Gastroesophageal sphincter (tissue), 4 donors: ENCODE data around the gene LANCL2. TPM values are rescaled to one million over a fixed set of nuclear protein-coding genes. Genes with fewer than 3 reads are reported as not detected.
A peak's percentile ranks its signal among the peaks of the same experiment; 100 is the strongest.

Experiments used
- ATAC-seq: fragments of 150-250 bp; one replicate; pipeline ENCODE4 v1.9.1; 2016; ENCODE audit warnings: mild to moderate bottlenecking, moderate library complexity
- H3K27ac ChIP-seq, 4 donors: fragments of 200-600 bp; sonication (generic) in 3 of 4; 1 replicate in 3 of 4; 2 replicates in 1 of 4; pipeline ENCODE4 v1.5.1; 2016 to 2019
- H3K27me3 ChIP-seq: fragments of 200-600 bp; sonication (generic); one replicate; pipeline ENCODE4 v1.5.1; 2019
- H3K36me3 ChIP-seq, 2 donors: fragments of 200-600 bp; sonication (generic); one replicate each; pipeline ENCODE4 v1.5.1; 2019; ENCODE audit warnings: control low read depth in 1 of 2
- H3K4me1 ChIP-seq, 3 donors: fragments of 200-600 bp; sonication (generic); 1 replicate in 2 of 3; 2 replicates in 1 of 3; pipeline ENCODE4 v1.5.1; 2016 to 2019; ENCODE audit warnings: control low read depth in 2 of 3
- H3K4me3 ChIP-seq, 2 donors: fragments of 200-600 bp; sonication (generic); one replicate each; pipeline ENCODE4 v1.5.1; 2019; ENCODE audit warnings: mild to moderate bottlenecking in 1 of 2, moderate library complexity in 1 of 2
- H3K9me3 ChIP-seq, 3 donors: fragments of 200-600 bp; sonication (generic); one replicate each; pipeline ENCODE4 v1.5.1; 2017 to 2019; ENCODE audit warnings: control low read depth in 2 of 3
- EP300 ChIP-seq: sonication (generic); formaldehyde crosslinking; IDR thresholded peaks from one replicate; pipeline ENCODE4 v1.6.1; 2017; ENCODE audit warnings: antibody characterized with exemption, mild to moderate bottlenecking
- POLR2A ChIP-seq, 2 donors: fragments of 450-650 bp; IDR thresholded peaks; one replicate each; pipeline ENCODE4 v1.6.1; 2017; ENCODE audit warnings: antibody characterized with exemption in 2 of 2, mild to moderate bottlenecking in 2 of 2, moderate library complexity in 1 of 2
- POLR2AphosphoS5 ChIP-seq: sonication (generic); formaldehyde crosslinking; IDR thresholded peaks from one replicate; pipeline ENCODE4 v1.6.1; 2017; ENCODE audit warnings: antibody characterized with exemption
- WGBS, 2 donors: methylation state at CpG; one replicate each; pipeline ENCODE4 v1.1.5; 2018; ENCODE audit warnings: low coverage in 1 of 2; 5-methylcytosine and 5-hydroxymethylcytosine counted together
- total RNA-seq, 4 donors: library from RNA; depleted of rRNA; stranded (reverse); fragments of >200 nt; gene quantifications; one replicate each; pipeline ENCODE4 v1.1.0, GENCODE V29; 2016
- TF ChIP-seq, protein P1 (sequence below), 4 experiments: fragments of 200-600 bp in 2 of 4; fragments of 450-650 bp in 2 of 4; sonication (generic) in 1 of 4; IDR thresholded peaks; one replicate each; pipeline ENCODE4 v1.5.1; 2017 to 2019; ENCODE audit warnings: antibody characterized with exemption in 4 of 4, mild to moderate bottlenecking in 2 of 4, moderate library complexity in 2 of 4

Gene LANCL2
- total RNA-seq, 4 donors from 2014 or later, result 6.9 to 10.6 (median 9.3) TPM

DNA sequence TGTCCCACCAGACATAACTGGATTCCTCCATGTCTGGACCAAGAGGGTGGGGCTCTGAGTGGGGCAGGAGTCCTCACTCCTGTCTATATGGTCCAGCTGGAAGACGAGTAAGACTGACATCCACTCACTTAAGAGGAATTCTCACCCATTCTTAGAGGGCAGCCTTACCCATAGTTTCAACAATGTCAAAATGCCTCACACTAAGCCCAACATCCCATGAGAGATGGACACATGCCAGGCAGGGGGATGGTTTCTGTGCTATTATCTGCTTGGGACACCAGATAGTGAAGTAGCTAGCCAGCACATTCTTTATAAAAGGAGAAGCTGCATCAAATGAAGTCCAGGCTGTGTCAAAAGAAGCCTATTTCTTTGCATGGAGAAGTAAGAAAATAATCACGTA is 4.7 kb upstream of the LANCL2 start:
- H3K4me3 ChIP-seq, result no peak overlapping the region
- no peak for ATAC-seq
- no peaks in the 10 kb centered on the region for H3K36me3 ChIP-seq
- H3K4me1 ChIP-seq, result peaks cover 0 to 11% (median 0%) of the 10 kb centered on the region in 3 donors
- no peaks in the 10 kb centered on the region for H3K27me3 ChIP-seq
- WGBS, 2 donors, result 62 to 67% methylated on average over 1 to 2 of the region's 2 CpGs
- H3K27ac ChIP-seq, result no peak overlapping the region
- no peak for TF ChIP-seq POLR2A (IDR thresholded peaks at IDR 0.05)
- no peaks in the 10 kb centered on the region for H3K9me3 ChIP-seq

DNA sequence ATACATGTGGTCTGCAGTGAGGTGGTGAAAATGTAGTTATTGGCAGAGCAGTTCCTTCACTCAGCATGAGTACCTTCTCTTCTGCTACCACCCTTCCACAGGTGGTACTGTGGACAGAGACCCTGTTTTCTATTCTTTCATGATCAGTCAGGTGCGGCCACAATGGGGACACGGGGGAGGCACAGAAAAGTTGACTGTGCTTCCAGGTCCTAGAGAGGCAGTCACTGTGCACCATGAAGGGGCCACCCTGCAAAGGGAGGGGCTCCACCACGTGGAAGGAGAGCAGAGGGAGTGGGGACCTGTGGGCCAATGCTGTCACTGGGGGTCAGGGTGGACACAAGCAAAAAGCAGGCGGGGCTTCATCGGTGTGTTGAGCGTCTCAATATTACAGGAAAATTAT is 3.6 kb upstream of the LANCL2 start:
- TF ChIP-seq POLR2A (IDR thresholded peaks at IDR 0.05) (no peak), POLR2AphosphoS5 (no peak), EP300 (no peak)
- TF ChIP-seq, protein P1, sequence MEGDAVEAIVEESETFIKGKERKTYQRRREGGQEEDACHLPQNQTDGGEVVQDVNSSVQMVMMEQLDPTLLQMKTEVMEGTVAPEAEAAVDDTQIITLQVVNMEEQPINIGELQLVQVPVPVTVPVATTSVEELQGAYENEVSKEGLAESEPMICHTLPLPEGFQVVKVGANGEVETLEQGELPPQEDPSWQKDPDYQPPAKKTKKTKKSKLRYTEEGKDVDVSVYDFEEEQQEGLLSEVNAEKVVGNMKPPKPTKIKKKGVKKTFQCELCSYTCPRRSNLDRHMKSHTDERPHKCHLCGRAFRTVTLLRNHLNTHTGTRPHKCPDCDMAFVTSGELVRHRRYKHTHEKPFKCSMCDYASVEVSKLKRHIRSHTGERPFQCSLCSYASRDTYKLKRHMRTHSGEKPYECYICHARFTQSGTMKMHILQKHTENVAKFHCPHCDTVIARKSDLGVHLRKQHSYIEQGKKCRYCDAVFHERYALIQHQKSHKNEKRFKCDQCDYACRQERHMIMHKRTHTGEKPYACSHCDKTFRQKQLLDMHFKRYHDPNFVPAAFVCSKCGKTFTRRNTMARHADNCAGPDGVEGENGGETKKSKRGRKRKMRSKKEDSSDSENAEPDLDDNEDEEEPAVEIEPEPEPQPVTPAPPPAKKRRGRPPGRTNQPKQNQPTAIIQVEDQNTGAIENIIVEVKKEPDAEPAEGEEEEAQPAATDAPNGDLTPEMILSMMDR (IDR thresholded peaks at IDR 0.05), result no peak
- Histone ChIP-seq H3K27ac (no peak overlapping the region), H3K4me3 (no peak overlapping the region), H3K36me3 (no peaks in the 10 kb centered on the region), H3K27me3 (no peaks in the 10 kb centered on the region), H3K4me1 (peaks cover 0 to 12% (median 0%) of the 10 kb centered on the region in 3 donors), H3K9me3 (no peaks in the 10 kb centered on the region)
- ATAC-seq, result no peak
- 62 to 70% methylated on average over 4 to 5 of the region's 6 CpGs for WGBS, 2 donors

DNA sequence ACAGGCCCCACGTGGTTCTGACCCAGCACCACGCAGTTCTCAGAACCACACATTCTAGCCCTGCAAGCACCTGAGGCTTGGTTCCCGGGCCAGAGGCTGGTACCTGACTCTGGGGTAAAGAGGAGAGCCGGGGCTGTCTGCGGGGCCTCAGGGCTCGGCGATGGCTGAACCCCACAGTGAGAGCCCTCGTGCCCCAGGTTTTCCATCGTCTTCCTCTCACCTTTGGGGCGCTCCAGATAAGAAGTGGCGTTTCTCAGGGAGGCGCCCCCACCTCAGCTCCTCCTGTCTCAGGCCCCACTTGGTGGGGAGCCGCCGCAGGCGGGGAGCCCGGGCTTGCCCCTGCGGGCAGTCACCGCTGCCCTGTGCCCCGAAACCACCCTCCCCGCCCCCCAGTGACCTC is 2.2 kb upstream of the LANCL2 start:
- WGBS, 2 donors, result 85 to 86% methylated on average over 4 to 5 of the region's 20 CpGs
- H3K9me3 ChIP-seq, result no peaks in the 10 kb centered on the region
- no peaks in the 10 kb centered on the region for H3K36me3 ChIP-seq
- no peak overlapping the region for H3K27ac ChIP-seq
- H3K4me3 ChIP-seq, result no peak overlapping the region
- H3K27me3 ChIP-seq, result no peaks in the 10 kb centered on the region
- TF ChIP-seq, protein P1 (IDR thresholded peaks at IDR 0.05), result no peak
- no peak for TF ChIP-seq EP300
- H3K4me1 ChIP-seq, result peaks cover 0 to 26% (median 7%) of the 10 kb centered on the region in 3 donors
- ATAC-seq, result no peak

DNA sequence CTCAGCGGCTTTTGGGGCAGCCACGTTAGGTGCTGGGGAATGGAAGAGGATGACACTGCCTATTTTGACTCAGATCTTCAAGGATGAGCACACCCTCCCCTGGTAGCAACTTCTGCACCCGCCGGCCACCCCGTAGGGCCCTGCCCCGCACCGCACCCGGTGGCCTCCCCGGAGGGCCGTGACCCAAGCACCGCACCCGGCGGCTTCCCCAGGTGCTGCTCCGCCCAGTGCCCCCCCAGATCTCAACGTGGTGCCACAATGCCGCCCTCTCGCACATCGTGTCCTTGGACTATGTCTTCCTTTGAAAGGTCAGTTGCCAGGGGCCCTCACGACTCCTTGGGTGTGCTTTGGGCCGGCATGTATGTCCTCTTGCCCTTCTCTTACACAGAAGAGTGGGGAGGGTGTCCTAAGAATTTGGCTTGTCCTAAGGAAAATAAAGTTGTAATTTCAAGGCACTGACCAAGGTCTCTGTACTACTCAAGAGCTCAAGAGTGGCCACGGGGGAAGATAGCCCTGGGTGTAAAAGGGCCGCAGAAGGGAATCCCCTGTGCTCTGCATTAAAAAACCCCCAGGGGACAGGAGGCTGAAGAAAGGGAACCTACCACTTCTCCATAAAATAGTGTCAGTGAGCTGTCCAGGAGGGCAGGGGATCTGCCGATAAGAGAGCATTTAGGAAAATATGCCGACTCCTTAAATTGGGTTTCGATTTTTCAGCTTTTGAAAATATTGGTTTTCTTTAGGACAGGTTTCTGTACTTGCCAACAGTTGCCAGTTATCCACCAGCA is 1.6 kb upstream of the LANCL2 start:
- 88 to 92% methylated on average over 3 to 12 of the region's 25 CpGs for WGBS, 2 donors
- Histone ChIP-seq H3K9me3 (no peaks in the 10 kb centered on the region), H3K4me1 (peaks cover 0 to 31% (median 7%) of the 10 kb centered on the region in 3 donors), H3K36me3 (no peaks in the 10 kb centered on the region), H3K27me3 (no peaks in the 10 kb centered on the region), H3K4me3 (no peak overlapping the region), H3K27ac (no peak overlapping the region)
- TF ChIP-seq POLR2A (IDR thresholded peaks at IDR 0.05) (no peak), EP300 (no peak), POLR2AphosphoS5 (no peak)
- TF ChIP-seq, protein P1 (IDR thresholded peaks at IDR 0.05), result no peak
- no peak for ATAC-seq

DNA sequence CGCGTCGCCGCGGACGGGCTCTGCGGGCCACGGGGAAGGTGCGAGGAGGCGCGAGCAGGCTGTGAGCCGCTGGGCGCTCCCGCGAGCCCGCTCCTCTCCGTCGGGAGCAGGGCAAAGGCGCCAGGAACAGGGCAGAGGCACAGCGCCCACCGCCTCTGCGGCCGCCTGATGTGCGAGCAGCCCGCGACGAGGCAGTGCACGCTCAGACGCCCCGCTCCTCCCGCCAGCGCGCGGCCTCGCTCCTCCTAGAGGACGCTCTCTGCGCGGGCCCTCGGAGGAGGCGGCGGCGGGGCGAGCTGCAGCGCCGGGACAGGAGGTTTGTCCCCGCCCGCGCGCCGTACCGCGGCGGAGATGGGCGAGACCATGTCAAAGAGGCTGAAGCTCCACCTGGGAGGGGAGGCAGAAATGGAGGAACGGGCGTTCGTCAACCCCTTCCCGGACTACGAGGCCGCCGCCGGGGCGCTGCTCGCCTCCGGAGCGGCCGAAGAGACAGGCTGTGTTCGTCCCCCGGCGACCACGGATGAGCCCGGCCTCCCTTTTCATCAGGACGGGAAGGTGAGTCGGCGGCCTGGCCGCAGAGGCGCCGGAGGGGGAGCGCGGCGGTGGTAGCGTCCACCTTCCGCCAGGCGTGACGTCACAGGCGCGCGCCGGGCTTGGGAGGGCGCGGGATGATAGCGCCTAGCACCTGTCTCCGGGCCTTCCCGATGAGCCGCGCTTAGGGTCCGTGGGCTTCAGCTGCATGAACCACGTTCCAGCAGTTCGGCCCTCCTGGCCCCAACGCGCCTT is 731 bp downstream of the LANCL2 start:
- peaks cover 0 to 31% (median 7%) of the 10 kb centered on the region in 3 donors for H3K4me1 ChIP-seq
- no CpG with 5 or more reads among the region's 101 CpGs for WGBS, 2 donors
- TF ChIP-seq POLR2AphosphoS5 (peak; percentile 88), EP300 (peak; percentile 28), POLR2A (IDR thresholded peaks at IDR 0.05) (peak; percentile 61 to 68)
- TF ChIP-seq, protein P1 (IDR thresholded peaks at IDR 0.05), result peak in 3 of 4 experiments; percentile 38 to 58 (median 57)
- ATAC-seq, result peak; percentile 97
- peak overlapping the region; percentile 77 to 98 for H3K4me3 ChIP-seq
- H3K27ac ChIP-seq, result peak overlapping the region; percentile 76 to 100 (median 98)
- no peaks in the 10 kb centered on the region for H3K36me3 ChIP-seq
- no peaks in the 10 kb centered on the region for H3K9me3 ChIP-seq
- H3K27me3 ChIP-seq, result no peaks in the 10 kb centered on the region
